H9 (cell line): ENCODE measurements around the gene HORMAD2. TPM values are rescaled to one million over a fixed set of nuclear protein-coding genes. Genes with fewer than 3 reads are reported as not detected.

Experiments used
- DNase-seq: peaks from one replicate; pipeline ENCODE4 v3.0.0-alpha.2; 2017
- H2AFZ ChIP-seq: one replicate; pipeline ENCODE4 v1.6.1; 2013; ENCODE audit warnings: mild to moderate bottlenecking, low read length, control low read depth, moderate library complexity
- H2AK5ac ChIP-seq: 2 replicates; pipeline ENCODE4 v1.6.1; 2013; ENCODE audit warnings: low read length, control low read depth, mixed read lengths; ENCODE audit not compliant: insufficient read length
- H2BK120ac ChIP-seq: one replicate; pipeline ENCODE4 v1.6.1; 2013; ENCODE audit warnings: low read depth, mild to moderate bottlenecking, low read length, control low read depth, inconsistent platforms; ENCODE audit not compliant: poor library complexity, severe bottlenecking
- H2BK12ac ChIP-seq: 2 replicates; pipeline ENCODE4 v1.6.1; 2013; ENCODE audit warnings: low read length, control low read depth, mixed read lengths, low read depth; ENCODE audit not compliant: insufficient read length
- H2BK15ac ChIP-seq: 2 replicates; pipeline ENCODE4 v1.6.1; 2013; ENCODE audit warnings: low read depth, low read length, control low read depth
- H2BK20ac ChIP-seq: one replicate; pipeline ENCODE4 v1.6.1; 2013; ENCODE audit warnings: low read depth, mild to moderate bottlenecking, low read length, control low read depth, inconsistent platforms; ENCODE audit not compliant: poor library complexity, severe bottlenecking
- H2BK5ac ChIP-seq: 2 replicates; pipeline ENCODE4 v1.6.1; 2013; ENCODE audit warnings: low read length, control low read depth, mixed read lengths; ENCODE audit not compliant: insufficient read length
- H3K14ac ChIP-seq: 2 replicates; pipeline ENCODE4 v1.6.1; 2013; ENCODE audit warnings: low read length, control low read depth; ENCODE audit not compliant: insufficient read depth
- H3K18ac ChIP-seq: 2 replicates; pipeline ENCODE4 v1.6.1; 2013; ENCODE audit warnings: low read depth, mild to moderate bottlenecking, mixed read lengths, low read length, control low read depth; ENCODE audit not compliant: insufficient read length
- H3K23ac ChIP-seq: 2 replicates; pipeline ENCODE4 v1.6.1; 2013; ENCODE audit warnings: low read length, control low read depth, mixed read lengths, low read depth; ENCODE audit not compliant: insufficient read length
- H3K23me2 ChIP-seq: 2 replicates; pipeline ENCODE4 v1.6.1; 2013; ENCODE audit warnings: low read depth, mild to moderate bottlenecking, mixed read lengths, low read length, control low read depth; ENCODE audit not compliant: insufficient read length, poor library complexity, severe bottlenecking
- H3K27ac ChIP-seq: 2 replicates; pipeline ENCODE4 v1.5.1; 2013; ENCODE audit warnings: low read length, control low read depth, mixed read lengths, low read depth; ENCODE audit not compliant: insufficient read length
- H3K27me3 ChIP-seq: 2 replicates; pipeline ENCODE4 v1.6.1; 2013; ENCODE audit warnings: low read length, control low read depth, inconsistent platforms; ENCODE audit not compliant: insufficient read depth
- H3K4ac ChIP-seq: 2 replicates; pipeline ENCODE4 v1.6.1; 2013; ENCODE audit warnings: low read depth, mild to moderate bottlenecking, control low read depth, inconsistent platforms, low read length, moderate library complexity
- H3K4me1 ChIP-seq: 2 replicates; pipeline ENCODE4 v1.6.1; 2013; ENCODE audit warnings: low read length, control low read depth, inconsistent platforms; ENCODE audit not compliant: insufficient read depth
- H3K4me2 ChIP-seq: 2 replicates; pipeline ENCODE4 v1.6.1; 2013; ENCODE audit warnings: low read length, control low read depth, mixed read lengths; ENCODE audit not compliant: insufficient read length, insufficient read depth
- H3K56ac ChIP-seq: 2 replicates; pipeline ENCODE4 v1.6.1; 2013; ENCODE audit warnings: low read depth, mild to moderate bottlenecking, mixed read lengths, low read length, control low read depth; ENCODE audit not compliant: insufficient read length
- H3K79me1 ChIP-seq: 2 replicates; pipeline ENCODE4 v1.6.1; 2013; ENCODE audit warnings: low read depth, mild to moderate bottlenecking, moderate library complexity, low read length, control low read depth, inconsistent platforms; ENCODE audit not compliant: insufficient read depth, poor library complexity, severe bottlenecking
- H3K79me2 ChIP-seq: 2 replicates; pipeline ENCODE4 v1.6.1; 2013; ENCODE audit warnings: low read length, control low read depth, inconsistent platforms; ENCODE audit not compliant: insufficient read depth
- H3K9ac ChIP-seq: 2 replicates; pipeline ENCODE4 v1.6.1; 2013; ENCODE audit warnings: low read length, control low read depth, mixed read lengths; ENCODE audit not compliant: insufficient read length; ENCODE audit errors: extremely low read depth
- H3K9me3 ChIP-seq: one replicate; pipeline ENCODE4 v1.6.1; 2013; ENCODE audit warnings: low read depth, low read length, inconsistent platforms; ENCODE audit not compliant: control insufficient read depth
- H3T11ph ChIP-seq: one replicate; pipeline ENCODE4 v1.6.1; 2013; ENCODE audit warnings: mild to moderate bottlenecking, low read length, control low read depth, inconsistent platforms
- H4K20me1 ChIP-seq: one replicate; pipeline ENCODE4 v1.6.1; 2013; ENCODE audit not compliant: control insufficient read depth, insufficient read length, insufficient read depth
- H4K5ac ChIP-seq: 2 replicates; pipeline ENCODE4 v1.6.1; 2013; ENCODE audit warnings: low read depth, mild to moderate bottlenecking, mixed read lengths, low read length, control low read depth; ENCODE audit not compliant: insufficient read length
- H4K8ac ChIP-seq: replicated peaks from 2 replicates; pipeline ENCODE4 v1.6.1; 2013; ENCODE audit warnings: low read length, control low read depth, mixed read lengths, low read depth; ENCODE audit not compliant: insufficient read length
- H4K91ac ChIP-seq: 2 replicates; pipeline ENCODE4 v1.6.1; 2013; ENCODE audit warnings: low read depth, mild to moderate bottlenecking, moderate library complexity, mixed read lengths, low read length, control low read depth; ENCODE audit not compliant: insufficient read length
- H3K27ac Mint-ChIP-seq, 3 experiments: 2 replicates in 2 of 3; 3 replicates in 1 of 3; pipeline ENCODE4 v1.8.0; 2020 to 2021; ENCODE audit warnings: mixed read lengths in 3 of 3, mild to moderate bottlenecking in 1 of 3, moderate library complexity in 1 of 3
- H3K27me3 Mint-ChIP-seq: 2 replicates; pipeline ENCODE4 v1.8.0; 2021; ENCODE audit warnings: low read depth, mild to moderate bottlenecking, moderate library complexity, mixed read lengths
- H3K36me3 Mint-ChIP-seq, 3 experiments: 2 replicates in 2 of 3; 3 replicates in 1 of 3; pipeline ENCODE4 v1.8.0; 2020 to 2021; ENCODE audit warnings: low read depth in 3 of 3, mixed read lengths in 3 of 3; ENCODE audit not compliant: insufficient read depth in 1 of 3
- H3K4me1 Mint-ChIP-seq, 2 experiments: 2 replicates each; pipeline ENCODE4 v1.8.0; 2020; ENCODE audit warnings: mixed read lengths in 2 of 2
- H3K4me3 Mint-ChIP-seq, 2 experiments: 2 replicates in 1 of 2; 3 replicates in 1 of 2; pipeline ENCODE4 v1.8.0; 2020 to 2021; ENCODE audit warnings: mild to moderate bottlenecking in 2 of 2, mixed read lengths in 2 of 2, moderate library complexity in 1 of 2
- H3K9me3 Mint-ChIP-seq, 2 experiments: 2 replicates in 1 of 2; 3 replicates in 1 of 2; pipeline ENCODE4 v1.8.0; 2020; ENCODE audit warnings: mild to moderate bottlenecking in 2 of 2, mixed read lengths in 2 of 2, moderate library complexity in 1 of 2
- WGBS: extraction: QIAGEN DNeasy Blood & Tissue Kit; methylation state at CpG from one replicate; pipeline ENCODE4 v1.1.7; 2013; ENCODE audit warnings: missing lambda C conversion rate, low lambda C conversion rate, mixed read lengths; ENCODE audit not compliant: insufficient read length; ENCODE audit errors: extremely low coverage; 5-methylcytosine and 5-hydroxymethylcytosine counted together
- total RNA-seq: library from RNA; stranded (reverse); gene quantifications from 2 replicates; pipeline ENCODE4 v1.2.1, GENCODE V29; 2021
- TF ChIP-seq, protein P1 (sequence below): fragments of 200-600 bp; sonication (generic); conservative IDR thresholded peaks from 3 replicates; pipeline ENCODE4 v1.8.0; 2021; ENCODE audit warnings: antibody characterized with exemption, mild to moderate bottlenecking

The HORMAD2 gene
- total RNA-seq, 1 experiment from 2014 or later, result not detected

- Histone ChIP-seq H3K56ac (no peak overlapping the region), H3K14ac (no peak overlapping the region), H2BK5ac (no peak overlapping the region), H2AFZ (no peak overlapping the region), H4K5ac (no peak overlapping the region), H3T11ph (no peak overlapping the region), H2BK12ac (no peak overlapping the region), H2BK15ac (no peak overlapping the region), H4K91ac (no peak overlapping the region), H2BK120ac (no peak overlapping the region), H3K4me1 (no peaks in the 10 kb centered on the region), H3K27me3 (no peaks in the 10 kb centered on the region), H4K8ac (no peak overlapping the region), H3K23ac (no peak overlapping the region), H3K9me3 (no peaks in the 10 kb centered on the region), H3K9ac (no peak overlapping the region), H3K27ac (no peak overlapping the region), H4K20me1 (no peaks in the 10 kb centered on the region), H3K4ac (no peak overlapping the region), H3K23me2 (no peaks in the 10 kb centered on the region), H3K79me2 (no peaks in the 10 kb centered on the region), H2BK20ac (no peak overlapping the region), H3K79me1 (no peaks in the 10 kb centered on the region), H2AK5ac (no peak overlapping the region), H3K18ac (no peak overlapping the region), H3K4me2 (no peak overlapping the region)
- Mint-ChIP-seq H3K27ac (0 out of 7 replicates have a peak overlapping the region, but pooled peaks of 1 of the 3 experiments have one; percentile 2), H3K27me3 (no peaks in the 10 kb centered on the region; the same call in none of the 2 replicates), H3K36me3 (no peaks in the 10 kb centered on the region), H3K9me3 (no peaks in the 10 kb centered on the region), H3K4me1 (peaks cover 0 to 4% of the 10 kb centered on the region in 2 experiments; a peak in 2 of 4 replicates), H3K4me3 (no peak overlapping the region)
- DNase-seq, result no peak
- no CpG with 5 or more reads among the region's 2 CpGs for WGBS
- TF ChIP-seq, protein P1, sequence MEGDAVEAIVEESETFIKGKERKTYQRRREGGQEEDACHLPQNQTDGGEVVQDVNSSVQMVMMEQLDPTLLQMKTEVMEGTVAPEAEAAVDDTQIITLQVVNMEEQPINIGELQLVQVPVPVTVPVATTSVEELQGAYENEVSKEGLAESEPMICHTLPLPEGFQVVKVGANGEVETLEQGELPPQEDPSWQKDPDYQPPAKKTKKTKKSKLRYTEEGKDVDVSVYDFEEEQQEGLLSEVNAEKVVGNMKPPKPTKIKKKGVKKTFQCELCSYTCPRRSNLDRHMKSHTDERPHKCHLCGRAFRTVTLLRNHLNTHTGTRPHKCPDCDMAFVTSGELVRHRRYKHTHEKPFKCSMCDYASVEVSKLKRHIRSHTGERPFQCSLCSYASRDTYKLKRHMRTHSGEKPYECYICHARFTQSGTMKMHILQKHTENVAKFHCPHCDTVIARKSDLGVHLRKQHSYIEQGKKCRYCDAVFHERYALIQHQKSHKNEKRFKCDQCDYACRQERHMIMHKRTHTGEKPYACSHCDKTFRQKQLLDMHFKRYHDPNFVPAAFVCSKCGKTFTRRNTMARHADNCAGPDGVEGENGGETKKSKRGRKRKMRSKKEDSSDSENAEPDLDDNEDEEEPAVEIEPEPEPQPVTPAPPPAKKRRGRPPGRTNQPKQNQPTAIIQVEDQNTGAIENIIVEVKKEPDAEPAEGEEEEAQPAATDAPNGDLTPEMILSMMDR, result no peak
Observed at GRCh38 chr22:30118291-30118690, 38.0 kb downstream of the HORMAD2 start.
